Lung (tissue), 12 donors: ENCODE results near the gene PRKAR2A. TPM values are rescaled to one million over a fixed set of nuclear protein-coding genes. Genes with fewer than 3 reads are reported as not detected.
"Not testable (repeated sequence)": the region's sequence is repeated elsewhere in the genome, so short reads cannot be mapped to it uniquely, and the experiment has no call there.

Source experiments
- ATAC-seq: fragments of 200-7000 bp; cut with Tn5 transposase; one replicate; pipeline ENCODE4 v1.9.1; 2020; ENCODE audit warnings: moderate number of reproducible peaks; ENCODE audit not compliant: insufficient read depth, low FRiP score
- DNase-seq, 3 donors: peaks; one replicate each; pipeline ENCODE4 v3.0.0-alpha.2; 2013 to 2017
- H3K27ac ChIP-seq, 2 donors: one replicate each; pipeline ENCODE4 v1.5.1; 2013; ENCODE audit warnings: mild to moderate bottlenecking in 2 of 2, moderate library complexity in 2 of 2, control low read depth in 1 of 2, inconsistent platforms in 1 of 2, low read depth in 1 of 2, low read length in 1 of 2
- H3K27me3 ChIP-seq, 3 donors: one replicate each; pipeline ENCODE4 v1.5.1; 2013; ENCODE audit warnings: low read length in 2 of 3; ENCODE audit not compliant: control insufficient read depth in 3 of 3, insufficient read depth in 3 of 3
- H3K36me3 ChIP-seq, 4 donors: one replicate each; pipeline ENCODE4 v1.5.1; 2013; ENCODE audit warnings: low read length in 4 of 4, mild to moderate bottlenecking in 1 of 4, moderate library complexity in 1 of 4; ENCODE audit not compliant: control insufficient read depth in 4 of 4, insufficient read depth in 4 of 4
- H3K4me1 ChIP-seq, 5 donors: one replicate each; pipeline ENCODE4 v1.5.1; 2013; ENCODE audit warnings: low read length in 5 of 5, mild to moderate bottlenecking in 2 of 5, moderate library complexity in 1 of 5; ENCODE audit not compliant: control insufficient read depth in 5 of 5, insufficient read depth in 5 of 5
- H3K4me3 ChIP-seq: one replicate; pipeline ENCODE4 v1.5.1; 2013; ENCODE audit warnings: mild to moderate bottlenecking, control low read depth, moderate library complexity
- H3K9ac ChIP-seq, 2 donors: one replicate each; pipeline ENCODE4 v1.5.1; 2013; ENCODE audit warnings: low read length in 2 of 2, control low read depth in 1 of 2; ENCODE audit not compliant: insufficient read depth in 1 of 2
- H3K9me3 ChIP-seq, 4 donors: one replicate each; pipeline ENCODE4 v1.5.1; 2013; ENCODE audit warnings: low read length in 3 of 4, mild to moderate bottlenecking in 1 of 4, moderate library complexity in 1 of 4; ENCODE audit not compliant: control insufficient read depth in 4 of 4, insufficient read depth in 3 of 4
- whole genome bisulfite sequencing, 2 donors: extraction: QIAGEN DNeasy Blood & Tissue Kit; methylation state at CpG; one replicate each; pipeline ENCODE4 v1.1.7; 2013; 5-methylcytosine and 5-hydroxymethylcytosine counted together
- polyA plus RNA-seq, 2 donors: library from polyadenylated mRNA; stranded (reverse); fragments of 200-250 nt; gene quantifications; one replicate each; pipeline ENCODE4 v1.2.1, GENCODE V29; 2013
- total RNA-seq, 2 donors: library from RNA; depleted of rRNA in 1 of 2; stranded (reverse); fragments of >200 nt in 1 of 2; gene quantifications; one replicate each; pipeline ENCODE4 v1.2.1, GENCODE V29; 2014 to 2021
- TF ChIP-seq, protein P1 (sequence below): IDR thresholded peaks from 2 replicates; pipeline ENCODE4 v1.5.1; 2012; ENCODE audit warnings: mild to moderate bottlenecking; ENCODE audit errors: control extremely low read depth, extremely low read depth
- donor health status: control.
- donor health status: control.
- donor health status: Bipolar disorder and iron deficiency.
- donor health status: healthy.
- donor health status: DM: yes; HTN: yes; CAD: no.

The PRKAR2A gene
- total and polyA plus RNA-seq, 4 donors = 10.3 to 72.8 (median 20.4) TPM

- TF ChIP-seq, protein P1, sequence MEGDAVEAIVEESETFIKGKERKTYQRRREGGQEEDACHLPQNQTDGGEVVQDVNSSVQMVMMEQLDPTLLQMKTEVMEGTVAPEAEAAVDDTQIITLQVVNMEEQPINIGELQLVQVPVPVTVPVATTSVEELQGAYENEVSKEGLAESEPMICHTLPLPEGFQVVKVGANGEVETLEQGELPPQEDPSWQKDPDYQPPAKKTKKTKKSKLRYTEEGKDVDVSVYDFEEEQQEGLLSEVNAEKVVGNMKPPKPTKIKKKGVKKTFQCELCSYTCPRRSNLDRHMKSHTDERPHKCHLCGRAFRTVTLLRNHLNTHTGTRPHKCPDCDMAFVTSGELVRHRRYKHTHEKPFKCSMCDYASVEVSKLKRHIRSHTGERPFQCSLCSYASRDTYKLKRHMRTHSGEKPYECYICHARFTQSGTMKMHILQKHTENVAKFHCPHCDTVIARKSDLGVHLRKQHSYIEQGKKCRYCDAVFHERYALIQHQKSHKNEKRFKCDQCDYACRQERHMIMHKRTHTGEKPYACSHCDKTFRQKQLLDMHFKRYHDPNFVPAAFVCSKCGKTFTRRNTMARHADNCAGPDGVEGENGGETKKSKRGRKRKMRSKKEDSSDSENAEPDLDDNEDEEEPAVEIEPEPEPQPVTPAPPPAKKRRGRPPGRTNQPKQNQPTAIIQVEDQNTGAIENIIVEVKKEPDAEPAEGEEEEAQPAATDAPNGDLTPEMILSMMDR = no peak
- ATAC-seq (no peak), DNase-seq (no peak)
- Histone ChIP-seq H3K4me3 (no peak overlapping the region), H3K36me3 (no peaks in the 10 kb centered on the region), H3K9me3 (no peaks in the 10 kb centered on the region), H3K27me3 (no peaks in the 10 kb centered on the region), H3K9ac (no peak overlapping the region), H3K4me1 (peaks cover 0 to 1% (median 0%) of the 10 kb centered on the region in 5 donors), H3K27ac (no peak overlapping the region)
- 98 to 100% methylated on average over 2 of the region's 2 CpGs for WGBS, 2 donors
These were observed 50.0 kb downstream of the PRKAR2A start for GRCh38 chr3:48797626-48798025.

- H3K9ac ChIP-seq = no peak overlapping the region
- H3K36me3 ChIP-seq = no peaks in the 10 kb centered on the region
- no peaks in the 10 kb centered on the region for H3K9me3 ChIP-seq
- no peaks in the 10 kb centered on the region for H3K27me3 ChIP-seq
- H3K27ac ChIP-seq = no peak overlapping the region
- H3K4me3 ChIP-seq = no peak overlapping the region
- 77 to 86% methylated on average over 7 of the region's 7 CpGs for WGBS, 2 donors
- DNase-seq (no peak), ATAC-seq (no peak)
- peaks cover 0 to 1% (median 0%) of the 10 kb centered on the region in 5 donors for H3K4me1 ChIP-seq
- TF ChIP-seq, protein P1 = no peak
These were observed 51.5 kb downstream of the PRKAR2A start for GRCh38 chr3:48795997-48796732.

DNA sequence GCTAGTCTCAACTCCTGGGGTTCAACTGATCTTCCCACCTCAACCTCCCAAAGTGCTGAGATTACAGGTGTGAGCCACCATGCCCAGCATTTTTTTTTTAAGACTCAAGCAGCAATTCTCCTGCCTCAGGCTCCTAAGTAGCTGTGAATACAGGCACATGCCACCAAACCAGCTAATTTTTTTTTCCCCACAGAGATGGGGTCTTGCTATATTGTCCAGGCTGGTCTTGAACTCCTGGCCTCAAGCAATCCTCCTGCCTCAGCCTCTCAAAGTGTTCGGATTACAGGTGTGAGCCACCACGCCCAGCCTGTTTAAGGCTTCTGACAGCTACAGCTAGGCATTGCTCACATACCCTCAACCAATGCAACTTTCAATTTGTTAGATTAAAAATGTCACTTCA lies 54.2 kb downstream of the PRKAR2A start:
- not testable (repeated sequence) for H3K9me3 ChIP-seq, H3K4me3 ChIP-seq, H3K27me3 ChIP-seq, H3K9ac ChIP-seq, DNase-seq, H3K27ac ChIP-seq, ATAC-seq, H3K36me3 ChIP-seq, H3K4me1 ChIP-seq
- 96 to 100% methylated on average over 2 of the region's 2 CpGs for WGBS, 2 donors

GRCh38 chr3:48789665-48790064 lies 58.0 kb downstream of the PRKAR2A start:
- H3K9me3 ChIP-seq = no peaks in the 10 kb centered on the region
- H3K9ac ChIP-seq = no peak overlapping the region
- ATAC-seq (no peak), DNase-seq (no peak)
- no peaks in the 10 kb centered on the region for H3K4me1 ChIP-seq
- no peak overlapping the region for H3K4me3 ChIP-seq
- no peaks in the 10 kb centered on the region for H3K27me3 ChIP-seq
- no peak overlapping the region for H3K27ac ChIP-seq
- WGBS, 2 donors = 97% methylated on average over 3 of the region's 3 CpGs
- TF ChIP-seq, protein P1 = no peak
- H3K36me3 ChIP-seq = peaks cover 0 to 10% (median 2%) of the 10 kb centered on the region in 4 donors
